UCSD-AML1 (cell line): ENCODE data around the gene EPB41L4B.

Experiments
- DNase-seq: peaks from one replicate; lab custom pipeline; 2025; ENCODE audit not compliant: unreplicated experiment; lab: John Stamatoyannopoulos, UW

The EPB41L4B gene

DNA sequence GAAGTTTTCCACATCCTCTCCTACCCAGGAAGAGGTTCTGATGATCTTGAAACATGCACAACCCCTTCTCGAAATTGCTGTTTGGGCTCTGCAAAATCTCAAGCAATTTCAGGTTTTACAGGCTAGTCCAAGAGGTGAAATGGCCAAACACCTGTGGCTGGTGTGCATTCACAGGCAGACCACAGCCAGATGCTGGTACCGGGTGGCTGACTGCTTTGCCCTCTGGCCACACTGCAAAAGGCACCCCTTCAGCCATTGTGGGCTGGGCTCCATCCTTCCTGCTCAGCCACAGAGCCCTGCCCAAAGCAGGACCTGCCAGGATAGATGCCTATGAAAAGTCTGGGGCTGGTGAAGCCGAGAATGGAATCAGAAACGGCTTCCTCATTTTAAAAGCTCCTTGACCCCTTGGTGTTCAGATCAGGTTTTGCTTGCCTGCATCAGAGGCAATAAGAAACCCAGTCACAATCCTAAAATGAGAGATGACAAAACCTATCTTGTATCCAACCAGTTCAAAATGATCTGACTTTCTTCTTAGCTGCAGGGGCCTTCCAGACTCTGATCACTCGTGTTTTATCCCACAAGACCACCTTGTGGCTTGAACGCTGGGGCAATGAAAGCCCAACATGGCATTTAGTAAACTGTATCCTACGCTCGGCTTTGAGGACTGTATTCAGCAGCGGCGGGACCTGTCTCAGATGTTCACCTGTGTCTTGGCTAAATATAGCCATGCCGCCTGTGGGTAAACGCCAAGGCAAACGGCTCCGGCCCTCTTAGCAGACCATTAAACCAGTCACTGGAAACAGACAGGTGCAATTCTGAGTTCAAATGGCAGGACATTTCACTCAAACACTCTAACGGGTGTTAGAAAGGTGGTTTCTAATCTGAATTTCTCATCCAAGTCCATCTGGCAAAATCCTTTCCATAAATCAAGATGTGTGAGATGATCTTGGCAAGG, 49.6 kb downstream of the EPB41L4B start:
- no peak for DNase-seq

GRCh38 chr9:109270441-109270840, 50.4 kb downstream of the EPB41L4B start:
- no peak for DNase-seq

DNA sequence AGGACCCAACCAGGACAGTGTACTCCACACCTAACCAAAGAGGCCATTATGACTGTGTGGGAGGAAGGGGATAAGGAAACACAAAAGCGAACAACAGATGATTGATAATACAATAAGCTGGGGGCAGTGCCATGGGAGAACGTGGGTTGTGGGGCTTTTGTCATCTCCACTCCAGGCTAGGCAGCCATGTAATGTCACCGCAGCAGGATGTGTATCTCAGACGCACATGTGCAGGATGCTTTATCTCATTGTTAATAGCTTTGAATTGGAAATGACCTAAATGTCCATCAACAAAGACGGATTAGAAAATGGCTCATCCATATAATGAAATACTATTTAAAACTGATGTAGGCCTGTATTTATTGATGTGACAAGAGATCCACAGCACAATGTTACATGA, 51.0 kb downstream of the EPB41L4B start:
- DNase-seq, result no peak

DNA sequence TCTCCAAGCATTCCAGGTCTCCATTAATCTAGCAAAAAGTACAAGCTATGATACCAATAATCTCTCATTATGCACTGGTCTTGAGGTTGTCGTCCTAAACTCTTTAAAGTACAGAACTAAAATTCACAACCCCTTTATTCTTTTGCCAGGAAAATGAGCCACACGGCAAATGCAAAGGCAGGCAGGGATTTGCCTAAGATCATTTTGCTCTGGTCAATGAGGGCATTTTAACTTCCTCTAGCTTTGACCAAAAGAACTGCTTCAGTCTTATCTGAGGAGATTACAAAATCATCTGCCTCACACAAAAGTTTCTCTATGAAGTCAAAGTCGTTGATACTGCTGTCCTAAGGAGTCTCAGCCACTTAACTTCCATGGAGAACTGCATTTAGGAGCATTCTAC, 51.8 kb downstream of the EPB41L4B start:
- DNase-seq, result no peak

DNA sequence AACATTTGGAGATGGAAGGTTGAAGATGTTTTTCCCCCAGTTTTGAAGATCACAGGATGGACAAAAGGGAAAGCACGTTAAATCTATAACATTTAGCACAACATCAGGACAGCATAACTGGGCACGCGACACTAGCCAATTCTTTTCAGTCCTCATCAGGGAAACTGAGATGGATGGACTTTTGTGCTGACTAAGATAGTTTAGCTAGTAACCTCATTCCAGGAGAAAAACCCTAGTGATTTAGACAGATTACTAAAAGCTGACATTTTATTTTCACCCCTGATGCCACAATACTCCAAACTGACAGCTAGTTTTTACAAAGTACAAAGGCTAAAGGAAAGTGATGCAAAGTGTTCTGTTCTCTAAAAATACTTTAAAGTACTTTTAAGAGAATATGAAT, 53.3 kb downstream of the EPB41L4B start:
- DNase-seq, result no peak

DNA sequence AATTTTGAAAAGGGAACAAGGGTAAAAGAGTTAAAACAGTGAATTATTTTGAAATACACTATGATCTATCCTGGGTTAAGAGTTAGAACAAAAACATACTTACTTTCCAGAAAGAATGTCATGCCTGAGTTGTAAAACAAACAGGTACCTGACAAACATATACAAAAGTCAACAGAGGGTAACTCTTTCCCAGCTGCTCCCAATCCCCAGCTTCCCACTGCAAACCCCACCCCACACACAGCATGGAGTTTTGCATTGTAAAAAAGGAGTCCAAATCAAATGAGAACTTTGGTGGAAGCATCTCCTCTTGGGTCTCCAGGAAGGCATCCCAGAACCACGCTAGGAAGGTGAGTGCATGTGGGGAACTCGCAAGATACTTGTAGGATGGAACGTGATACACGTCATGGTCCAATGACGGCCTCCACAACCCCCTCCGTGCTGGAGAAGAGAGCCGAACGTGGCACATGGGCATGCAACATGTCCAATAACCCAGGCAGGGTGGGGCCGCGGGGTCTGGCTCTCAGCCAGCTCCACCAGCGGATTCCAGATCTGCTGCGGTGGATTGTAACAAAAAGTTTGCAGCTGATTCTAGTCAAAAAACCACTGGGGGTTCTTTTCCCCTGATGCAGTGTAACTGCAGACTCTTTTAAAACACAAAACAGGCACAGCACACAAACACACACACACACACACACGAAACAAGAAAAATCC, 55.8 kb downstream of the EPB41L4B start:
- no peak for DNase-seq

- no peak for DNase-seq
Observed at GRCh38 chr9:109263358-109263757, 57.5 kb downstream of the EPB41L4B start.

DNA sequence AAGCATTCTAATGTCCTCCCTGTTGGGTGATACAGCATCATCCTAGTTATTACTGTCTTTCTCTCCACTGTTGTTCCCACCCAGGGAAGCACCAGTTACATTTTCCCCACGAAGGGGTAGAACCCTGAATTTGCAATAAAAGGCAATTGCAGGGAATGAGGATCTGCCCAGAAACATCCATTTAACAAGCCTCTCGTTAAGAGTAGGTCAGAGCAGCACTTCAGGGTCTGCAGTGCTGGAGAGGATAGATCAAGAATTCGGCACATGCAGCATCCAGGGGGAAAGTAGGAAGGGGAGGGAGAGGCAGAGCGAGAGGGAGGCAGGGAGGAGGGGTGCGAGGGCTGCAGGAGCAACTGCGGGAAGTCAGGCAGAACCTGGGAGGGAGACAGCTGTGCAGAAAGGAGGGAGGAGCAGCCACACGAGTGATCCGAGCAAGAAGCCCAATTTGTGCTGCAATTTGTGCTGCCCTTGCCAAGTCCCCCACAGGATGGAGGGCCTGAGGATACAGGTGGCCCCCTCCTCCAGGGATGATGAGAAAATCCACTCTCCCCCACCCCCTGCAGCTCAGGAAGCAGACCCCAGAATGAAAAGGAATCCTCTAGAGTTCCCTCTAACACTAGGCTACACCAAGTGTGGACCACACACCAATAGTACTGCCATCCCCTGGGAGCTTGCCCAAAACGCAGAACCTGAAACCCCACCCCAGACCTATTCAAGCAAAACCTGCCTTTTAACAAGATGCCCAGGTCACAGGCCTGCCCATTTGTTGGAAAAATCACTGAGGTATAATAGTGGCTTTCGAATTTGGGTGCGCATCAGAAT, 62.2 kb downstream of the EPB41L4B start:
- DNase-seq, result no peak

GRCh38 chr9:109256336-109256735, 64.5 kb downstream of the EPB41L4B start:
- DNase-seq, result no peak

DNA sequence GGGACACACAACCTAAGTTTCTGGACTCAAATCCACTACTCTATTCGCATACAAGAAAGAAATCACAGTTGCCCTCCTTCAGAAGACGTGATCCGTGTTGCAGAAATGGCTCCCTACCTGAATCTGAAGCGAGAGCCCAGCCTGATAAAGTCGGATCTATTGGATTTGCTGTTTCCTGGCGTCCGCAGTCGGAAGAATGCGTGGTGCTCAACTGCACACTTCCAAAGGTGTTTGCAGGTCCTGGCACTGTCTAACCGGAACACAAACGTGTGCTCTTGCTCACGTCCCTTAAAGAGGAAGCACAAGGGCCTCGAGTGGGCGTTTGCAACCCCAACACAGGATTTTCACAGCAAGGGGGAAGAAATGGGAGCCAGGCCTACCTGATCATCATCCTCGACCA, 65.5 kb downstream of the EPB41L4B start:
- no peak for DNase-seq

DNA sequence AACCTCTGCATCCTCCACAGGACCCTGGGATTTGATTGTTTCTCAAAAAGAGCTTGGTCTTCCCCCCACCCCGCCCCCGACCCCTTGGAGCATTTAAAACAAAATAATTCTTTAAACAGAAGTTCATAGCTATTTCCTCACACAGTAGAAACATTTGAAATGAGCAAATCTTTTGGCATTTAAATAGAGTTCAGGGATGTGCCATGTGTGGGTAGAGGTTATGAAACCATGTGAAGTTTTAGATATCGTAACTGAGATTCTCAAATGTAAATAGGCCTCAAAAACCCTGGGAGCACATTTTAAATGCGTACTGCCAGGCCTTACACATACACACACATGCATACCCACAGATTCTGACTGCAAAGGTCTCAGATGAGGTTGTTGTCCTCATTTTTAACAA, 66.5 kb downstream of the EPB41L4B start:
- no peak for DNase-seq

DNA sequence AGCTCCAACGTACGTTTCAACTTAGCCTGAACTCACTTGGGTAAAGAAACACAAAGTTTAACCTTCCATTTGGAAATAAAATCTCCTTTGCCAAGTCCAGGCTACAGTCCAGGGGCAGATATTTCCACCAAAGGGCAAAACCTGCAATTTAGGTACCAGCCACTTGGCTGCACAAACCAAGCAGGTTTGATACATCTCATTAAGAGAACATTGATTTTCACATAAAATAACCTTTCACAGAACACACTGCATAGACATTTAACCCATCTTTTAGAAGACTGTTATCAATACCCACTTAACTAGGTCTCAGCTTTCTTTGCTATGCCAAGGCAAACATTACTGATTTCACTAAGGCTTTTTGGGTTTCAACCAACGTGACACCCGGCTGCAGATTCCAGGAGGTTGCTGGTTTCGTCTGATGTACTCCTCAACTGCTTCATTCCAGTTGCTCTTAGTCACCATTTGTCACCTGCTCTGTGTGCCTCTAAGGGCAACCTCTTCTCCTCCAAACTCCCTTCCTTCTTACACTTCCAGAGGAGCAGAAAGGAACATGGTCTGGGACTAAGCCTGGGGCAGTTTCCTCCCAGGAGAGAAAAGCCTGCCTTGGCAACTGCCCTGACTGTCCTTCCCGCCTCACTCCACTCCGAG, 67.1 kb downstream of the EPB41L4B start:
- DNase-seq, result no peak

DNA sequence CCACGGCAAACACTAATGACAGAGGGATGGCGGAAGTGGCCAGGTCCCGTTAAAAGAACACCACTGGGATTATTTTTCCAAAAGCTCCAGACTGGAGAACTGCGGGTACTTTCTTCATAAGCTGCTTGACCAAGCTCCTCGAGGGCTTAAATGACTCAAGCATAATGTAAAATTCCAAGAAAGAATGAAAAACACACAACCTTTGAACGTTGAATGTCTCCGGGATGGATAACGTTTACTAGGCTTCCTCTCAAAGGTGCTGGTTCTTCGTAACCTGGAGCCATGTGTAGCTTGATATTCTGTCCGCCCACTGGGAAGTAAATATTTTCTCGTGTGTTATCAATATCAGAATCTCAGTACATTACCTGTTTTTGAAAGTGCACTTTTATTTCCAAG, 67.6 kb downstream of the EPB41L4B start:
- no peak for DNase-seq

DNA sequence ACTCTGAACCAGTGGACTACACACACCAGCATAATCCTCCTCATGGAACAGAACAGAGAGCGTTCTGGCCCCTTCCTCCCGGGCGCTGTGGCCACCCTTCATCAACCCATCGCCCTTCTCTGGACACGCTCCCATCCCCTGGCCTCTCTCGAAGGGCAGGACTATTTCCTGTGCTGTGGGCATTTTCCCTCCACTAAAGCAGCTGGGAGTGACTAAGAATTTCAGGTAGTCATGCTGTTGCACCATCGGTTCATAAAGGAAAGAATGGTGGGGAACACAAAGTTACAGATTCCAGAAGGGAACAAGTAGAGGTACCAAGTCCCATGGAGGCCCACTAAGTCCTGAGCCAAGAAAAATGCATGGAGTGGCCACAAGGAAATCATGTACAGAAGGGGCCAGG, 68.6 kb downstream of the EPB41L4B start:
- no peak for DNase-seq

DNA sequence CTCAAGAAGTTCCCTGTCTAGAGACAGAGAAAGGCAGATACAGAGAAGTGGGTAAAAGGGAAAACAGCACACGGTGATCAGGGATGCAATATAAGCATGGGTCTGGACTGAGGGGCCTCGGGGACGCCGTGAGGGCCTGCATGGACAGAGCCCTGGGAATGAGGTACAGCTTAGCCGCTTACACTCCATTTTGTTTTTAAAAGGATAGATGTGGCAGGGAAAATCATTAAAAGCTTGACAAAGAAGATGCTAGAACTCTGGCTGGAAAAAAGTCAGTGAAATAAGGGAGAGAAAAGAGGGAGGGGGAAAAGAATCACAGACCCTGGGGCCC, 69.1 kb downstream of the EPB41L4B start:
- no peak for DNase-seq

- no peak for DNase-seq
Observed at GRCh38 chr9:109251080-109251775, 69.6 kb downstream of the EPB41L4B start.

GRCh38 chr9:109250771-109251079, 70.1 kb downstream of the EPB41L4B start:
- DNase-seq, result no peak

- no peak for DNase-seq
Observed at GRCh38 chr9:109250311-109250741, 70.5 kb downstream of the EPB41L4B start.

DNA sequence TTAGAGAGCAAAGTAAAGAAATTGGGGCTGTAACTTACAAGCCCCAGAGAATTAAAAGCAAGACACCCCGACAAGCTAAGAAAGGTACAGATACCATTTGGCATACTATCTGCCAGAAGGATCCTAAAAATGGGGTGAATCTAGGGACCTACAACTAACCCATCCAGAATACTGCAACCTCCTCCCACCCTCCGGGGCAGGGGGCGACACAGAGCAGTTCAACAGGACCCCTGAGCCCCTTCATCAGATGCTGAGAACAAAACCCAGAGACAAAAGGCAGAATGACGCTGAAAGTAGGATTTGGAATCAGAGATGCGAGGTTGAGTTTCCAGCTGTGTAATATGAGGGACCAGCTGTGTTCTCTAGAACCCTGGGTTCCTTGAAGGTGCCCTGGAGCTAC, 71.2 kb downstream of the EPB41L4B start:
- no peak for DNase-seq

DNA sequence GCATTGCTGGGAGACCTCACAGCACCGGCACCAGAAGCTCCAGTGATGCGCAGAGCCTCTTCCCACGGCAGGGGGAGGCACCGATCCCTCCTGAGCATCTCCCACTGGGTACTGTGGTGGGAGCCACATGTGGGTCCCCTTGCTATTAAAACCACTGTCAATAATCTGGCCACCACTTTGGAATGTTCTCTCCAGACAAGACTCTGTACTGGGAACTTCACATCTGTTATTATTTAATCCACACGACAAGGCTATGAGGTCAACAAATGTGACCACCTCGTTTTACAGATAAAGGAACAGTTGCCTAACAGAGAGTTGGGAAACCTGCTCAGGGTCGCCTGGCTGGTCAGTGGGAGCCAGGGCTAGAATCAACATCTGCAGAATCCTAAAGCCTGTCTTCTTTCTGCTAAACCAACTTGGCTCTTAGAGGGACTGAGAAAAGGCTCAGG, 72.7 kb downstream of the EPB41L4B start:
- DNase-seq, result no peak

DNA sequence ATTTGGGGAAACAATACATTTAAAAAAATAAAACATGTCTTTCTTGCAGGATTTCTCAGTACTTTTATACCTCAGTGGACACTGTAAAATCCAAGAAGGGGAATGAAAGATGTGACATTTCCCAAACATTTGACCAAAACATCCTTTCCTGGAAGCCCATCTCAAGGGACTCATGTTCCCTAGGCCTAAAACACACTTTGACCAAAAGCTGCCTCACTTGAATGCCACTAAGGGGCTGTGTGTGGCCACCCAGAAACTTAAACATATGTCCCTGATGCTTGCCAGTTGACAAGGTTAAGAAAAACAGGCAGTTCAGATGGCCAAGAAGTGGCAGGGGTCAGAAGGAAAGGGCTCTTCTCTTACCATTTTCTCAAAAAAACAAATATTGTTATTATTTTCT, 73.6 kb downstream of the EPB41L4B start:
- no peak for DNase-seq
